K562 (cell line): ENCODE data around the gene AHI1. TPM values are rescaled to one million over a fixed set of nuclear protein-coding genes. Genes with fewer than 3 reads are reported as not detected.

Source experiments
- CBX8 ChIP-seq: fragments of 200-600 bp; sonication (generic); IDR thresholded peaks from 2 replicates; pipeline ENCODE4 v1.6.1; 2012; ENCODE audit warnings: borderline replicate concordance, mixed run types, low read depth, mild to moderate bottlenecking, moderate library complexity, mixed read lengths, low read length, control low read depth, inconsistent platforms; ENCODE audit not compliant: poor library complexity, severe bottlenecking; ENCODE audit errors: extremely low read depth
- EP300 ChIP-seq: IDR thresholded peaks from 2 replicates; pipeline ENCODE4 v1.6.1; 2012; ENCODE audit warnings: low read length, improper control_type of control experiment
- GTF2E2 ChIP-seq: fragments of 200-800 bp; sonication (Bioruptor generic); IDR thresholded peaks from 2 replicates; pipeline ENCODE4 v1.6.1; 2016; ENCODE audit warnings: missing genetic modification characterization, missing compliant biosample characterization
- NR2C2 ChIP-seq, 2 experiments: fragments of 200-800 bp in 1 of 2; sonication (Bioruptor generic) in 1 of 2; sonication (generic) in 1 of 2; formaldehyde crosslinking in 1 of 2; IDR thresholded peaks; 2 replicates each; pipeline versions ENCODE4 v1.6.1 to v1.8.0; 2016 to 2022; ENCODE audit warnings: mild to moderate bottlenecking in 1 of 2, missing compliant biosample characterization in 1 of 2, missing genetic modification characterization in 1 of 2, missing genetic modification reagents in 1 of 2
- PCBP1 ChIP-seq: fragments of 200-400 bp; formaldehyde crosslinking; IDR thresholded peaks from 2 replicates; pipeline ENCODE4 v1.6.1; 2018; ENCODE audit warnings: mild to moderate bottlenecking, low read depth, low read length; ENCODE audit not compliant: poor library complexity, severe bottlenecking
- TBL1XR1 ChIP-seq, 2 experiments: IDR thresholded peaks; 2 replicates each; pipeline ENCODE4 v1.6.1; 2012; ENCODE audit warnings: improper control_type of control experiment in 2 of 2, low read length in 2 of 2, mild to moderate bottlenecking in 1 of 2
- ZEB2 ChIP-seq: fragments of 450-650 bp; IDR thresholded peaks from 2 replicates; pipeline ENCODE4 v1.6.1; 2016
- ZNF232 ChIP-seq: sonication (generic); formaldehyde crosslinking; IDR thresholded peaks from 2 replicates; pipeline ENCODE4 v1.8.0; 2022; ENCODE audit warnings: mild to moderate bottlenecking, missing genetic modification reagents
- polyA plus RNA-seq, 8 experiments: library from polyadenylated mRNA; depleted of rRNA in 4 of 8; stranded (reverse) in 5 of 8; unstranded in 3 of 8; fragments of >200 nt; fragmentation: Nextera tagmentation in 2 of 8; fragmentation: Illumina TruSeq in 1 of 8; extraction: Ambion mirVana in 2 of 8; extraction: Trizol in 1 of 8; gene quantifications; 2 replicates each; pipeline versions ENCODE4 v1.2.1 to v1.2.3, GENCODE V29; 2011 to 2014; ENCODE audit warnings: inconsistent platforms in 1 of 8, missing spikeins in 1 of 8
- total RNA-seq, 7 experiments: library from RNA; depleted of rRNA in 6 of 7; stranded (reverse); fragments of >200 nt in 6 of 7; fragmentation: Illumina TruSeq in 2 of 7; extraction: Trizol in 2 of 7; gene quantifications; 2 replicates each; pipeline versions ENCODE4 v1.2.1 to v1.2.3, GENCODE V29; 2011 to 2021; ENCODE audit warnings: low replicate concordance in 1 of 7
- TF ChIP-seq, protein P1 (sequence below): fragments of 150-350 bp; IDR thresholded peaks from 2 replicates; pipeline ENCODE4 v1.6.1; 2014; ENCODE audit warnings: low read depth, mild to moderate bottlenecking, low read length, borderline replicate concordance
- TF ChIP-seq, protein P2 (sequence below): IDR thresholded peaks from 2 replicates; pipeline ENCODE4 v1.6.1; 2014; ENCODE audit warnings: antibody characterized with exemption
- TF ChIP-seq, protein P3 (sequence below): sonication (generic); formaldehyde crosslinking; IDR thresholded peaks from 2 replicates; pipeline ENCODE4 v1.8.0; 2023; ENCODE audit warnings: mild to moderate bottlenecking, missing genetic modification reagents
- TF ChIP-seq, protein P4 (sequence below): fragments of 200-800 bp; sonication (Bioruptor generic); IDR thresholded peaks from 2 replicates; pipeline ENCODE4 v1.6.1; 2017; ENCODE audit warnings: missing genetic modification characterization, missing compliant biosample characterization
- TF ChIP-seq, protein P5 (sequence below): sonication (generic); formaldehyde crosslinking; IDR thresholded peaks from 2 replicates; pipeline ENCODE4 v1.4.0; 2020; ENCODE audit warnings: mild to moderate bottlenecking, missing genetic modification reagents
- TF ChIP-seq, protein P6 (sequence below): fragments of 450-650 bp; conservative IDR thresholded peaks from 2 replicates; pipeline ENCODE4 v1.6.1; 2016; ENCODE audit warnings: missing genetic modification characterization, low read depth, mild to moderate bottlenecking, missing compliant biosample characterization, moderate library complexity
- TF ChIP-seq, protein P7 (sequence below): fragments of 250-450 bp; sonication (Bioruptor Pico); IDR thresholded peaks from 2 replicates; pipeline ENCODE4 v1.8.0; 2021; ENCODE audit warnings: borderline replicate concordance, mild to moderate bottlenecking, moderate library complexity; ENCODE audit not compliant: poor library complexity, severe bottlenecking

Gene AHI1
- total and polyA plus RNA-seq, 9 of the 15 experiments (the other 6 are each of a cell fraction or from before 2014, with no cell fraction given), result 24.7 to 54.9 (median 32.2) TPM

DNA sequence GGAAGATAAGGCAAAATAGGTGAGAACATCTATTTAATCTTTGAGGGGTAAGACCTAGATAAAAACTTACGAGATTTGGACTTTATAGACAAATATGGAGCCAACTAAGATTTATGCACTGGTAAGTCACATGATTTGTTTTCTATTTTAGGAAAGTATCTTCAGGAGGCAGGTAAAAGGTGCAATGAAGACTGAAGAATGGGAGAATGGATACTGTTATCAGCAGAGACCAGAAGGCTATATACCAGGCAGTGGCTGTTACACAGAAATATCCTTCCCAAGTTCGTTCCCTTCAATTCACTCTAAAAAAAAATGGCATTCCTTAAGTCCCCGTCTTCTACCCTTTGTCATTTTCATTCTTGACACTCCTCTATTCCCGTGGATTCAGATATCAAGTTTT is 192.7 kb downstream of the AHI1 start (continued):
- TF ChIP-seq, protein P1, sequence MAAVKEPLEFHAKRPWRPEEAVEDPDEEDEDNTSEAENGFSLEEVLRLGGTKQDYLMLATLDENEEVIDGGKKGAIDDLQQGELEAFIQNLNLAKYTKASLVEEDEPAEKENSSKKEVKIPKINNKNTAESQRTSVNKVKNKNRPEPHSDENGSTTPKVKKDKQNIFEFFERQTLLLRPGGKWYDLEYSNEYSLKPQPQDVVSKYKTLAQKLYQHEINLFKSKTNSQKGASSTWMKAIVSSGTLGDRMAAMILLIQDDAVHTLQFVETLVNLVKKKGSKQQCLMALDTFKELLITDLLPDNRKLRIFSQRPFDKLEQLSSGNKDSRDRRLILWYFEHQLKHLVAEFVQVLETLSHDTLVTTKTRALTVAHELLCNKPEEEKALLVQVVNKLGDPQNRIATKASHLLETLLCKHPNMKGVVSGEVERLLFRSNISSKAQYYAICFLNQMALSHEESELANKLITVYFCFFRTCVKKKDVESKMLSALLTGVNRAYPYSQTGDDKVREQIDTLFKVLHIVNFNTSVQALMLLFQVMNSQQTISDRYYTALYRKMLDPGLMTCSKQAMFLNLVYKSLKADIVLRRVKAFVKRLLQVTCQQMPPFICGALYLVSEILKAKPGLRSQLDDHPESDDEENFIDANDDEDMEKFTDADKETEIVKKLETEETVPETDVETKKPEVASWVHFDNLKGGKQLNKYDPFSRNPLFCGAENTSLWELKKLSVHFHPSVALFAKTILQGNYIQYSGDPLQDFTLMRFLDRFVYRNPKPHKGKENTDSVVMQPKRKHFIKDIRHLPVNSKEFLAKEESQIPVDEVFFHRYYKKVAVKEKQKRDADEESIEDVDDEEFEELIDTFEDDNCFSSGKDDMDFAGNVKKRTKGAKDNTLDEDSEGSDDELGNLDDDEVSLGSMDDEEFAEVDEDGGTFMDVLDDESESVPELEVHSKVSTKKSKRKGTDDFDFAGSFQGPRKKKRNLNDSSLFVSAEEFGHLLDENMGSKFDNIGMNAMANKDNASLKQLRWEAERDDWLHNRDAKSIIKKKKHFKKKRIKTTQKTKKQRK, result no peak
- TF ChIP-seq PCBP1 (no peak), CBX8 (no peak), ZEB2 (peak; percentile 80; the same call in 1 of the 2 replicates), GTF2E2 (tag) (no peak), NR2C2 (CRISPR knock-in tag; IDR thresholded peaks at IDR 0.05) (no peak), NR2C2 (tag; IDR thresholded peaks at IDR 0.05) (no peak), ZNF232 (CRISPR knock-in tag) (no peak), EP300 (peak; percentile 70; the same call in 1 of the 2 replicates), TBL1XR1 (IDR thresholded peaks at IDR 0.05; ENCODE audit: low read length in 2 of 2) (no peak)
- TF ChIP-seq, protein P2, sequence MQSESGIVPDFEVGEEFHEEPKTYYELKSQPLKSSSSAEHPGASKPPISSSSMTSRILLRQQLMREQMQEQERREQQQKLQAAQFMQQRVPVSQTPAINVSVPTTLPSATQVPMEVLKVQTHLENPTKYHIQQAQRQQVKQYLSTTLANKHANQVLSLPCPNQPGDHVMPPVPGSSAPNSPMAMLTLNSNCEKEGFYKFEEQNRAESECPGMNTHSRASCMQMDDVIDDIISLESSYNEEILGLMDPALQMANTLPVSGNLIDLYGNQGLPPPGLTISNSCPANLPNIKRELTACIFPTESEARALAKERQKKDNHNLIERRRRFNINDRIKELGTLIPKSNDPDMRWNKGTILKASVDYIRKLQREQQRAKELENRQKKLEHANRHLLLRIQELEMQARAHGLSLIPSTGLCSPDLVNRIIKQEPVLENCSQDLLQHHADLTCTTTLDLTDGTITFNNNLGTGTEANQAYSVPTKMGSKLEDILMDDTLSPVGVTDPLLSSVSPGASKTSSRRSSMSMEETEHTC, result no peak
- TF ChIP-seq, protein P3, sequence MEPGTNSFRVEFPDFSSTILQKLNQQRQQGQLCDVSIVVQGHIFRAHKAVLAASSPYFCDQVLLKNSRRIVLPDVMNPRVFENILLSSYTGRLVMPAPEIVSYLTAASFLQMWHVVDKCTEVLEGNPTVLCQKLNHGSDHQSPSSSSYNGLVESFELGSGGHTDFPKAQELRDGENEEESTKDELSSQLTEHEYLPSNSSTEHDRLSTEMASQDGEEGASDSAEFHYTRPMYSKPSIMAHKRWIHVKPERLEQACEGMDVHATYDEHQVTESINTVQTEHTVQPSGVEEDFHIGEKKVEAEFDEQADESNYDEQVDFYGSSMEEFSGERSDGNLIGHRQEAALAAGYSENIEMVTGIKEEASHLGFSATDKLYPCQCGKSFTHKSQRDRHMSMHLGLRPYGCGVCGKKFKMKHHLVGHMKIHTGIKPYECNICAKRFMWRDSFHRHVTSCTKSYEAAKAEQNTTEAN (CRISPR knock-in tag), result no peak
- TF ChIP-seq, protein P4, sequence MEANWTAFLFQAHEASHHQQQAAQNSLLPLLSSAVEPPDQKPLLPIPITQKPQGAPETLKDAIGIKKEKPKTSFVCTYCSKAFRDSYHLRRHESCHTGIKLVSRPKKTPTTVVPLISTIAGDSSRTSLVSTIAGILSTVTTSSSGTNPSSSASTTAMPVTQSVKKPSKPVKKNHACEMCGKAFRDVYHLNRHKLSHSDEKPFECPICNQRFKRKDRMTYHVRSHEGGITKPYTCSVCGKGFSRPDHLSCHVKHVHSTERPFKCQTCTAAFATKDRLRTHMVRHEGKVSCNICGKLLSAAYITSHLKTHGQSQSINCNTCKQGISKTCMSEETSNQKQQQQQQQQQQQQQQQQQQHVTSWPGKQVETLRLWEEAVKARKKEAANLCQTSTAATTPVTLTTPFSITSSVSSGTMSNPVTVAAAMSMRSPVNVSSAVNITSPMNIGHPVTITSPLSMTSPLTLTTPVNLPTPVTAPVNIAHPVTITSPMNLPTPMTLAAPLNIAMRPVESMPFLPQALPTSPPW, result no peak
- TF ChIP-seq, protein P5, sequence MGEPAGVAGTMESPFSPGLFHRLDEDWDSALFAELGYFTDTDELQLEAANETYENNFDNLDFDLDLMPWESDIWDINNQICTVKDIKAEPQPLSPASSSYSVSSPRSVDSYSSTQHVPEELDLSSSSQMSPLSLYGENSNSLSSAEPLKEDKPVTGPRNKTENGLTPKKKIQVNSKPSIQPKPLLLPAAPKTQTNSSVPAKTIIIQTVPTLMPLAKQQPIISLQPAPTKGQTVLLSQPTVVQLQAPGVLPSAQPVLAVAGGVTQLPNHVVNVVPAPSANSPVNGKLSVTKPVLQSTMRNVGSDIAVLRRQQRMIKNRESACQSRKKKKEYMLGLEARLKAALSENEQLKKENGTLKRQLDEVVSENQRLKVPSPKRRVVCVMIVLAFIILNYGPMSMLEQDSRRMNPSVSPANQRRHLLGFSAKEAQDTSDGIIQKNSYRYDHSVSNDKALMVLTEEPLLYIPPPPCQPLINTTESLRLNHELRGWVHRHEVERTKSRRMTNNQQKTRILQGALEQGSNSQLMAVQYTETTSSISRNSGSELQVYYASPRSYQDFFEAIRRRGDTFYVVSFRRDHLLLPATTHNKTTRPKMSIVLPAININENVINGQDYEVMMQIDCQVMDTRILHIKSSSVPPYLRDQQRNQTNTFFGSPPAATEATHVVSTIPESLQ (CRISPR knock-in tag), result no peak
- TF ChIP-seq, protein P6, sequence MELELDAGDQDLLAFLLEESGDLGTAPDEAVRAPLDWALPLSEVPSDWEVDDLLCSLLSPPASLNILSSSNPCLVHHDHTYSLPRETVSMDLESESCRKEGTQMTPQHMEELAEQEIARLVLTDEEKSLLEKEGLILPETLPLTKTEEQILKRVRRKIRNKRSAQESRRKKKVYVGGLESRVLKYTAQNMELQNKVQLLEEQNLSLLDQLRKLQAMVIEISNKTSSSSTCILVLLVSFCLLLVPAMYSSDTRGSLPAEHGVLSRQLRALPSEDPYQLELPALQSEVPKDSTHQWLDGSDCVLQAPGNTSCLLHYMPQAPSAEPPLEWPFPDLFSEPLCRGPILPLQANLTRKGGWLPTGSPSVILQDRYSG (tag), result no peak
- TF ChIP-seq, protein P7, sequence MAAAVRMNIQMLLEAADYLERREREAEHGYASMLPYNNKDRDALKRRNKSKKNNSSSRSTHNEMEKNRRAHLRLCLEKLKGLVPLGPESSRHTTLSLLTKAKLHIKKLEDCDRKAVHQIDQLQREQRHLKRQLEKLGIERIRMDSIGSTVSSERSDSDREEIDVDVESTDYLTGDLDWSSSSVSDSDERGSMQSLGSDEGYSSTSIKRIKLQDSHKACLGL (CRISPR knock-in tag), result no peak
